Endothelial cell of umbilical vein (primary cell): ENCODE measurements around the gene GRK5. TPM values are rescaled to one million over a fixed set of nuclear protein-coding genes. Genes with fewer than 3 reads are reported as not detected.

Source experiments
- BruUV-seq: library from RNA; stranded (reverse); fragments of 400-500 nt; replicated peaks from 2 replicates; lab custom pipeline; 2021; lab: Mats Ljungman, UMichigan
- CTCF ChIA-PET: fragments of 300-600, 350-600 bp; sonication (Branson Sonifier 250); formaldehyde crosslinking; loops from one replicate; lab custom pipeline; 2021; ENCODE audit warnings: antibody characterized with exemption, inconsistent platforms; lab: Charles Lee
- POLR2A ChIA-PET: fragments of 300-600, 350-600 bp; sonication (Branson Sonifier 250); formaldehyde crosslinking; loops from one replicate; lab custom pipeline; 2021; ENCODE audit warnings: antibody characterized with exemption, inconsistent platforms; lab: Charles Lee
- DNase-seq: peaks from one replicate; pipeline ENCODE4 v3.0.0-alpha.2; 2011; ENCODE audit warnings: low read depth, low spot score
- FAIRE-seq: peaks from 2 replicates; lab custom pipeline; 2011; peaks lifted over from hg19 to GRCh38; lab: Jason Lieb, UNC
- H2AFZ ChIP-seq: 2 replicates; pipeline ENCODE4 v1.6.0; 2012; ENCODE audit warnings: low read depth, low read length, control low read depth, inconsistent platforms
- H3K27ac ChIP-seq: 2 replicates; pipeline ENCODE4 v1.5.1; 2011; ENCODE audit warnings: low read depth, mild to moderate bottlenecking, control low read depth, low read length, moderate library complexity; ENCODE audit not compliant: insufficient read depth
- H3K27me3 ChIP-seq, 2 experiments: 2 replicates each; pipeline versions ENCODE4 v1.6.0 to v1.6.1; 2011; ENCODE audit warnings: low read length in 2 of 2, mixed read lengths in 1 of 2; ENCODE audit not compliant: control insufficient read depth in 2 of 2, insufficient read depth in 2 of 2
- H3K36me3 ChIP-seq, 2 experiments: 2 replicates in 1 of 2; 3 replicates in 1 of 2; pipeline ENCODE4 v1.5.1; 2011; ENCODE audit warnings: low read length in 2 of 2, mild to moderate bottlenecking in 1 of 2, moderate library complexity in 1 of 2; ENCODE audit not compliant: control insufficient read depth in 2 of 2, insufficient read depth in 2 of 2; ENCODE audit errors: extremely low read depth in 1 of 2
- H3K4me1 ChIP-seq: 3 replicates; pipeline ENCODE4 v1.5.1; 2011; ENCODE audit warnings: mild to moderate bottlenecking, low read length; ENCODE audit not compliant: control insufficient read depth, insufficient read depth; ENCODE audit errors: extremely low read depth
- H3K4me2 ChIP-seq: 2 replicates; pipeline ENCODE4 v1.6.1; 2011; ENCODE audit warnings: low read length, control low read depth, mixed read lengths; ENCODE audit not compliant: insufficient read depth
- H3K4me3 ChIP-seq, 3 experiments: fragments of 200-600 bp in 1 of 3; sonication (generic), shearing (Covaris generic) in 1 of 3; replicated peaks in 1 of 3; 2 replicates each; pipeline ENCODE4 v1.5.1; 2011 to 2016; ENCODE audit warnings: control low read depth in 3 of 3, low read length in 3 of 3, mild to moderate bottlenecking in 2 of 3, inconsistent platforms in 1 of 3, low read depth in 1 of 3, moderate library complexity in 1 of 3; ENCODE audit not compliant: insufficient read depth in 1 of 3
- H3K79me2 ChIP-seq: 2 replicates; pipeline ENCODE4 v1.6.0; 2012; ENCODE audit warnings: low read length, inconsistent platforms; ENCODE audit not compliant: control insufficient read depth, insufficient read depth
- H3K9ac ChIP-seq: replicated peaks from 2 replicates; pipeline ENCODE3; 2011; ENCODE audit warnings: low read length, control low read depth; ENCODE audit not compliant: insufficient read depth; ENCODE audit errors: extremely low read depth
- H3K9me1 ChIP-seq: replicated peaks from 3 replicates; pipeline ENCODE4 v1.6.0; 2011; ENCODE audit warnings: mild to moderate bottlenecking, low read length; ENCODE audit not compliant: control insufficient read depth, insufficient read depth; ENCODE audit errors: extremely low read depth
- H3K9me3 ChIP-seq: replicated peaks from 2 replicates; pipeline ENCODE4 v1.5.1; 2012; ENCODE audit warnings: low read length, inconsistent platforms; ENCODE audit not compliant: control insufficient read depth, insufficient read depth
- H4K20me1 ChIP-seq: replicated peaks from 2 replicates; pipeline ENCODE3; 2011; ENCODE audit warnings: mild to moderate bottlenecking, low read length; ENCODE audit not compliant: control insufficient read depth, insufficient read depth; ENCODE audit errors: extremely low read depth
- CTCF ChIP-seq, 2 donors: IDR thresholded peaks; 1 replicate in 1 of 2; 2 replicates in 1 of 2; pipeline ENCODE4 v1.5.1; 2011; ENCODE audit warnings: low read length in 2 of 2, mild to moderate bottlenecking in 2 of 2, moderate library complexity in 2 of 2, control low read depth in 1 of 2, inconsistent platforms in 1 of 2, low read depth in 1 of 2; ENCODE audit not compliant: insufficient read depth in 1 of 2; ENCODE audit errors: extremely low read depth in 1 of 2
- EZH2 ChIP-seq: IDR thresholded peaks from 2 replicates; pipeline ENCODE4 v1.6.1; 2012; ENCODE audit warnings: borderline replicate concordance, low read depth, mild to moderate bottlenecking, moderate library complexity, low read length, inconsistent platforms; ENCODE audit not compliant: severe bottlenecking
- FOS ChIP-seq: IDR thresholded peaks from 2 replicates; pipeline ENCODE4 v1.6.1; 2011; ENCODE audit warnings: mild to moderate bottlenecking, low read length, moderate library complexity, borderline replicate concordance; ENCODE audit not compliant: insufficient read depth
- GATA2 ChIP-seq: IDR thresholded peaks from 2 replicates; pipeline ENCODE4 v1.7.0; 2011; ENCODE audit warnings: low read depth, mild to moderate bottlenecking, moderate library complexity, mixed read lengths, low read length; ENCODE audit not compliant: insufficient read length, insufficient read depth
- JUN ChIP-seq: IDR thresholded peaks from 2 replicates; pipeline ENCODE4 v1.6.1; 2011; ENCODE audit warnings: borderline replicate concordance, low read depth; ENCODE audit not compliant: insufficient read length, insufficient read depth
- MYC ChIP-seq: IDR thresholded peaks from one replicate; pipeline ENCODE4 v1.6.1; 2011; ENCODE audit warnings: mild to moderate bottlenecking, low read depth, low read length
- POLR2A ChIP-seq: IDR thresholded peaks from 2 replicates; pipeline ENCODE4 v1.6.1; 2012; ENCODE audit warnings: low read depth, mild to moderate bottlenecking, control low read depth, low read length
- POLR2AphosphoS5 ChIP-seq: IDR thresholded peaks from 2 replicates; pipeline ENCODE4 v1.6.1; 2012; ENCODE audit warnings: low read depth, mild to moderate bottlenecking, control low read depth, low read length, moderate library complexity; ENCODE audit not compliant: insufficient read depth
- dilution Hi-C: fragments of 300-500 bp; cut with MboI; formaldehyde crosslinking; loops from one replicate; pipeline ENCODE4 v1.15.0; 2019; ENCODE audit warnings: low sequenced_read_pairs; ENCODE audit not compliant: extremely low pct_ligation_motif_present
- intact Hi-C: fragments of 100-400 bp; cut with micrococcal nuclease; formaldehyde crosslinking; loops from one replicate; pipeline ENCODE4 v1.10.0; 2022
- polyA plus RNA-seq, 4 experiments: library from polyadenylated mRNA; depleted of rRNA in 3 of 4; stranded (reverse) in 3 of 4; unstranded in 1 of 4; fragments of >200 nt; gene quantifications; 2 replicates each; pipeline versions ENCODE4 v1.2.1 to v1.2.3, GENCODE V29; 2011 to 2012; ENCODE audit warnings: missing spikeins in 1 of 4
- total RNA-seq: library from RNA; stranded (reverse); gene quantifications from 2 replicates; pipeline ENCODE4 v1.2.3, GENCODE V29; 2021
- TF ChIP-seq, protein P1 (sequence below): IDR thresholded peaks from 2 replicates; pipeline ENCODE4 v1.6.1; 2011; ENCODE audit not compliant: insufficient read depth, insufficient read length

The GRK5 gene
- total and polyA plus RNA-seq, 2 donors (not counting 3 experiments of a cell fraction or from before 2014, with no cell fraction given): 13.1 to 29.5 TPM

GRCh38 chr10:119425102-119425880, 217.9 kb downstream of the GRK5 start:
- Histone ChIP-seq H3K27me3 (no peaks in the 10 kb centered on the region), H3K27ac (no peak overlapping the region), H3K36me3 (peaks cover 0 to 28% of the 10 kb centered on the region in 2 experiments), H2AFZ (no peak overlapping the region), H3K9me1 (no peaks in the 10 kb centered on the region), H3K4me2 (no peak overlapping the region), H4K20me1 (no peaks in the 10 kb centered on the region), H3K4me1 (no peaks in the 10 kb centered on the region), H3K9me3 (no peaks in the 10 kb centered on the region), H3K79me2 (no peaks in the 10 kb centered on the region), H3K4me3 (no peak overlapping the region), H3K9ac (no peak overlapping the region)
- intact Hi-C loops (no loop called here), dilution Hi-C loops (no loop called here)
- no TSS peak for BruUV-seq
- ChIA-PET CTCF (interaction anchor here (0.7 to 1.8 kb wide), 4 partner anchors 20 to 227 kb away, joined by 3 to 7 read pairs (median 3); no protein-coding TSS in a partner anchor), POLR2A (no interaction called here)
- DNase-seq (no peak), FAIRE-seq (no peak)
- no peak for TF ChIP-seq POLR2AphosphoS5
- no peak for TF ChIP-seq GATA2
- no peak for TF ChIP-seq FOS
- TF ChIP-seq MYC: no peak
- TF ChIP-seq EZH2: no peak

- no peaks in the 10 kb centered on the region for H3K79me2 ChIP-seq
- no peak overlapping the region for H3K27ac ChIP-seq
- no TSS peak for BruUV-seq
- no peaks in the 10 kb centered on the region for H4K20me1 ChIP-seq
- H3K4me1 ChIP-seq: no peaks in the 10 kb centered on the region
- POLR2A ChIA-PET: no interaction called here
- CTCF ChIA-PET: interaction anchor here (0.7 to 0.8 kb wide), 2 partner anchors 62 to 228 kb away, joined by 3 read pairs; no protein-coding TSS in a partner anchor
- TF ChIP-seq MYC: no peak
- no peak for TF ChIP-seq FOS
- TF ChIP-seq, protein P1, sequence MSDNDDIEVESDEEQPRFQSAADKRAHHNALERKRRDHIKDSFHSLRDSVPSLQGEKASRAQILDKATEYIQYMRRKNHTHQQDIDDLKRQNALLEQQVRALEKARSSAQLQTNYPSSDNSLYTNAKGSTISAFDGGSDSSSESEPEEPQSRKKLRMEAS: no peak
- TF ChIP-seq CTCF (IDR thresholded peaks at IDR 0.05; ENCODE audit: extremely low read depth in 1 of 2, insufficient read depth in 1 of 2, low read depth in 1 of 2, low read length in 2 of 2): no peak
- no peak for TF ChIP-seq EZH2
- TF ChIP-seq GATA2: no peak
- TF ChIP-seq JUN: no peak
- no peak for TF ChIP-seq POLR2AphosphoS5
- TF ChIP-seq POLR2A: no peak
- intact Hi-C loops: no loop called here
- no peaks in the 10 kb centered on the region for H3K9me1 ChIP-seq
- no peak for FAIRE-seq
- H3K4me2 ChIP-seq: no peak overlapping the region
- H3K4me3 ChIP-seq: no peak overlapping the region
- H3K36me3 ChIP-seq: peaks cover 0 to 28% of the 10 kb centered on the region in 2 experiments
- no peak overlapping the region for H2AFZ ChIP-seq
- no peak for DNase-seq
- no peak overlapping the region for H3K9ac ChIP-seq
- dilution Hi-C loops: no loop called here
- no peaks in the 10 kb centered on the region for H3K27me3 ChIP-seq
- H3K9me3 ChIP-seq: no peaks in the 10 kb centered on the region
Measured at GRCh38 chr10:119425881-119426170, 218.5 kb downstream of the GRK5 start.
